HEK293 (cell line): ENCODE results near the gene MUCL3.

Experiments
- CTCF ChIA-PET: fragments of 350-600 bp; formaldehyde crosslinking; extraction: SDS; loops from one replicate; lab custom pipeline; 2021; ENCODE audit warnings: antibody characterized with exemption; lab: Yijun Ruan, JAX
- POLR2A ChIA-PET: fragments of 300-600 bp; formaldehyde crosslinking; extraction: SDS; loops from one replicate; lab custom pipeline; 2020; ENCODE audit warnings: antibody characterized with exemption, inconsistent platforms; lab: Yijun Ruan, JAX
- H3K27ac ChIP-seq: fragments of 200-500 bp; sonication (Bioruptor generic); 2 replicates; pipeline ENCODE4 v1.5.1; 2014; ENCODE audit warnings: low read depth, low read length, control low read depth, inconsistent platforms; ENCODE audit errors: extremely low read depth
- H3K36me3 ChIP-seq, 2 experiments: fragments of 200-500 bp in 1 of 2; sonication (Bioruptor generic) in 1 of 2; 1 replicate in 1 of 2; 2 replicates in 1 of 2; pipeline ENCODE4 v1.5.1; 2014 to 2017; ENCODE audit warnings: inconsistent platforms in 2 of 2, low read length in 2 of 2; ENCODE audit not compliant: control insufficient read depth in 2 of 2, insufficient read depth in 1 of 2
- H3K4me1 ChIP-seq: fragments of 200-500 bp; sonication (Bioruptor generic); 2 replicates; pipeline ENCODE4 v1.5.1; 2014; ENCODE audit warnings: mild to moderate bottlenecking, low read length, inconsistent platforms; ENCODE audit not compliant: control insufficient read depth, insufficient read depth
- H3K4me3 ChIP-seq: 2 replicates; pipeline ENCODE4 v1.5.1; 2011; ENCODE audit warnings: low read depth, mild to moderate bottlenecking, control low read depth, low read length, moderate library complexity
- H3K9me3 ChIP-seq: fragments of 200-500 bp; sonication (Bioruptor generic); 2 replicates; pipeline ENCODE4 v1.5.1; 2014; ENCODE audit warnings: low read depth, low read length, inconsistent platforms; ENCODE audit not compliant: control insufficient read depth, insufficient read depth
- PRDM1 ChIP-seq: fragments of 450-650 bp; formaldehyde crosslinking; IDR thresholded peaks from 2 replicates; pipeline ENCODE4; 2016; ENCODE audit warnings: missing biosample characterization, missing genetic modification characterization
- REPIN1 ChIP-seq: fragments of 450-650 bp; formaldehyde crosslinking; IDR thresholded peaks from 2 replicates; pipeline ENCODE4 v1.5.1; 2017; ENCODE audit warnings: missing biosample characterization, missing genetic modification characterization, low read depth
- ZBTB17 ChIP-seq: fragments of 450-650 bp; formaldehyde crosslinking; IDR thresholded peaks from 2 replicates; pipeline ENCODE4 v1.5.1; 2016; ENCODE audit warnings: missing biosample characterization, missing genetic modification characterization
- ZBTB48 ChIP-seq: fragments of 450-650 bp; formaldehyde crosslinking; IDR thresholded peaks from 2 replicates; pipeline ENCODE4 v1.5.1; 2016; ENCODE audit warnings: missing biosample characterization, missing genetic modification characterization
- ZNF10 ChIP-seq: fragments of 450-650 bp; formaldehyde crosslinking; IDR thresholded peaks from 2 replicates; pipeline ENCODE4 v1.5.1; 2017; ENCODE audit warnings: missing biosample characterization, missing genetic modification characterization
- ZNF184 ChIP-seq: fragments of 450-650 bp; IDR thresholded peaks from 2 replicates; pipeline ENCODE4 v1.5.1; 2018; ENCODE audit warnings: missing biosample characterization, mild to moderate bottlenecking, missing genetic modification characterization
- ZNF2 ChIP-seq: fragments of 450-650 bp; formaldehyde crosslinking; IDR thresholded peaks from 2 replicates; pipeline ENCODE4 v1.5.1; 2016; ENCODE audit warnings: missing biosample characterization, missing genetic modification characterization
- ZNF223 ChIP-seq: fragments of 450-650 bp; formaldehyde crosslinking; IDR thresholded peaks from 2 replicates; pipeline ENCODE4 v1.5.1; 2016; ENCODE audit warnings: missing biosample characterization, missing genetic modification characterization
- ZNF366 ChIP-seq: fragments of 450-650 bp; formaldehyde crosslinking; conservative IDR thresholded peaks from 2 replicates; pipeline ENCODE4 v1.5.1; 2016; ENCODE audit warnings: missing biosample characterization, missing genetic modification characterization
- ZNF394 ChIP-seq: fragments of 450-650 bp; formaldehyde crosslinking; IDR thresholded peaks from 2 replicates; pipeline ENCODE4 v1.5.1; 2016; ENCODE audit warnings: missing biosample characterization, missing genetic modification characterization, mild to moderate bottlenecking, moderate library complexity, borderline replicate concordance
- ZNF426 ChIP-seq: fragments of 450-650 bp; formaldehyde crosslinking; IDR thresholded peaks from 2 replicates; pipeline ENCODE4 v1.5.1; 2017; ENCODE audit warnings: missing biosample characterization, missing genetic modification characterization, mild to moderate bottlenecking, inconsistent platforms, moderate library complexity
- ZNF501 ChIP-seq: fragments of 450-650 bp; formaldehyde crosslinking; IDR thresholded peaks from 2 replicates; pipeline ENCODE4 v1.5.1; 2016; ENCODE audit warnings: missing biosample characterization, missing genetic modification characterization
- ZNF585B ChIP-seq: fragments of 450-650 bp; formaldehyde crosslinking; IDR thresholded peaks from 2 replicates; pipeline ENCODE4 v1.5.1; 2016; ENCODE audit warnings: missing biosample characterization, missing genetic modification characterization
- ZNF610 ChIP-seq: fragments of 450-650 bp; formaldehyde crosslinking; IDR thresholded peaks from 2 replicates; pipeline ENCODE4 v1.5.1; 2016; ENCODE audit warnings: missing biosample characterization, missing genetic modification characterization, borderline replicate concordance
- ZNF768 ChIP-seq: fragments of 450-650 bp; formaldehyde crosslinking; IDR thresholded peaks from 2 replicates; pipeline ENCODE4 v1.5.1; 2018; ENCODE audit warnings: missing biosample characterization, mild to moderate bottlenecking, missing genetic modification characterization
- ZNF791 ChIP-seq: fragments of 450-650 bp; formaldehyde crosslinking; IDR thresholded peaks from 2 replicates; pipeline ENCODE4 v1.5.1; 2016; ENCODE audit warnings: missing biosample characterization, missing genetic modification characterization
- ZNF830 ChIP-seq: fragments of 450-650 bp; IDR thresholded peaks from 2 replicates; pipeline ENCODE4 v1.5.0; 2018; ENCODE audit warnings: missing biosample characterization, missing genetic modification characterization, low read depth, mild to moderate bottlenecking, moderate library complexity
- ZNF843 ChIP-seq: fragments of 450-650 bp; formaldehyde crosslinking; IDR thresholded peaks from 2 replicates; pipeline ENCODE4 v1.5.1; 2016; ENCODE audit warnings: missing biosample characterization, missing genetic modification characterization
- ZSCAN16 ChIP-seq: fragments of 450-650 bp; formaldehyde crosslinking; IDR thresholded peaks from 2 replicates; pipeline ENCODE4 v1.5.1; 2016; ENCODE audit warnings: missing biosample characterization, missing genetic modification characterization
- TF ChIP-seq, protein P1 (sequence below): fragments of 450-650 bp; formaldehyde crosslinking; IDR thresholded peaks from 2 replicates; pipeline ENCODE4 v1.5.1; 2016; ENCODE audit warnings: missing biosample characterization, missing genetic modification characterization
- TF ChIP-seq, protein P2 (sequence below): fragments of 450-650 bp; formaldehyde crosslinking; IDR thresholded peaks from 2 replicates; pipeline ENCODE4 v1.5.1; 2016; ENCODE audit warnings: missing biosample characterization, missing genetic modification characterization
- TF ChIP-seq, protein P3 (sequence below): fragments of 450-650 bp; formaldehyde crosslinking; IDR thresholded peaks from 2 replicates; pipeline ENCODE4 v1.5.0; 2017; ENCODE audit warnings: missing biosample characterization, missing genetic modification characterization, borderline replicate concordance
- TF ChIP-seq, protein P4 (sequence below): fragments of 450-650 bp; formaldehyde crosslinking; IDR thresholded peaks from 2 replicates; pipeline ENCODE4 v1.5.1; 2016; ENCODE audit warnings: missing biosample characterization, missing genetic modification characterization

Gene MUCL3

GRCh38 chr6:30932665-30933365 lies 8.0 kb upstream of the MUCL3 start:
- Histone ChIP-seq H3K9me3 (no peaks in the 10 kb centered on the region), H3K36me3 (peaks cover 0 to 7% of the 10 kb centered on the region in 2 experiments; a peak in 1 of 3 replicates), H3K4me1 (no peaks in the 10 kb centered on the region), H3K4me3 (no peak overlapping the region), H3K27ac (no peak overlapping the region)
- ChIA-PET POLR2A (no interaction called here), CTCF (no interaction called here)
- TF ChIP-seq ZNF585B (tag by site-specific recombination): no peak
- TF ChIP-seq ZNF426: no peak
- TF ChIP-seq ZNF768 (tag by site-specific recombination): peak; percentile 26; the same call in 1 of the 2 replicates

DNA sequence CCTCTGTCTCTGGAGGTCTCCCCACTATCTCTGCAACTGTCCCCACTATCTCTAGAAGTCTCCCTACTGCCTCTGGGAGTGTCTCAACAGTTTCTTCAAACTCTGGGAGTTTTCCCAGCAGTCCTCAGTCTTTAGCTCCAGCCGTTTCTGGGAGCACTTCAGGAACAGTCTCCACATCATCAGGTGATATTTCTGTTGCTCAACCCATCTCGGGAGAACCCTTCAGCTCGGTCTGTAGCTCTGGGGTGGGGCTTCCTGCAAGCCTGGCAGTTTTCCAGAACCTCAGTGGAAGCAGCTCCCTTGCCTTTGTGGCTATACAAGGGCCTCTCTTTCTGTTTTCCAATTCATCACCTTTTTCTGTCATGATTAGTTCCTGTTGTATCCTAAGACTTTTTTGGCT lies 5.8 kb upstream of the MUCL3 start:
- Histone ChIP-seq H3K36me3 (no peaks in the 10 kb centered on the region), H3K4me1 (no peaks in the 10 kb centered on the region)
- ChIA-PET CTCF (interaction anchor here (0.8 to 1.7 kb wide), 6 partner anchors 9 to 152 kb away, joined by 3 to 5 read pairs (median 4); no protein-coding TSS in a partner anchor), POLR2A (interaction anchor here (0.7 kb wide), 1 partner anchor 145 kb away, joined by 3 read pairs; no protein-coding TSS in a partner anchor)
- TF ChIP-seq ZNF610 (no peak), ZNF10 (tag by site-specific recombination) (0 out of 2 replicates have a peak, but pooled peaks have one; percentile 43), ZNF501 (tag by site-specific recombination) (no peak)
- TF ChIP-seq, all 188 proteins: peak for 1
- no peak overlapping the region for H3K27ac ChIP-seq
- no peak overlapping the region for H3K4me3 ChIP-seq
- H3K9me3 ChIP-seq: no peaks in the 10 kb centered on the region

DNA sequence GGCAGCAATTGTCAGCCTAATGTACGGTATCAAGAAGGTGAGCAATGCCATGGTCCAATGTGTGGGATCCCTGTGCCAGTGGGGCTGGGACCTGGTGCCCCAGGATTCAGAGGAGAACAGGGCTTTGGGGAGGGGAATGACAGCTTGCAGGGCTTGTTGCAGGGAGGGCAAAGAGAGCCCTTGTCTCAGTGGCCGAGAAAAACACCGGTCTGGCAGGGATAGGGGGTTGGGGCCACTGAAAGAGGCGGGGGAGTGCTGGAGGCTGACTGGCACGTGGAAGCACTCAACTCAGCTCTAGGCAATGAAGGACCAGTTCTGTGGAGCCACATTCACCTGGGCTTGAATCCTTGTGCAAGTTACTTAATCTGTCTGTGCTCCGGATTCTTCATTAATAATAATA lies 3.5 kb upstream of the MUCL3 start:
- Histone ChIP-seq H3K27ac (no peak overlapping the region), H3K9me3 (no peaks in the 10 kb centered on the region), H3K4me1 (no peaks in the 10 kb centered on the region), H3K4me3 (no peak overlapping the region), H3K36me3 (no peaks in the 10 kb centered on the region)
- ChIA-PET CTCF (no interaction called here), POLR2A (no interaction called here)
- no peak for TF ChIP-seq ZNF394 (tag by site-specific recombination)
- TF ChIP-seq ZNF791: no peak
- TF ChIP-seq ZNF223 (tag by site-specific recombination): no peak
- TF ChIP-seq, protein P1, sequence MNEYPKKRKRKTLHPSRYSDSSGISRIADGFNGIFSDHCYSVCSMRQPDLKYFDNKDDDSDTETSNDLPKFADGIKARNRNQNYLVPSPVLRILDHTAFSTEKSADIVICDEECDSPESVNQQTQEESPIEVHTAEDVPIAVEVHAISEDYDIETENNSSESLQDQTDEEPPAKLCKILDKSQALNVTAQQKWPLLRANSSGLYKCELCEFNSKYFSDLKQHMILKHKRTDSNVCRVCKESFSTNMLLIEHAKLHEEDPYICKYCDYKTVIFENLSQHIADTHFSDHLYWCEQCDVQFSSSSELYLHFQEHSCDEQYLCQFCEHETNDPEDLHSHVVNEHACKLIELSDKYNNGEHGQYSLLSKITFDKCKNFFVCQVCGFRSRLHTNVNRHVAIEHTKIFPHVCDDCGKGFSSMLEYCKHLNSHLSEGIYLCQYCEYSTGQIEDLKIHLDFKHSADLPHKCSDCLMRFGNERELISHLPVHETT (tag by site-specific recombination): no peak
- TF ChIP-seq, protein P2, sequence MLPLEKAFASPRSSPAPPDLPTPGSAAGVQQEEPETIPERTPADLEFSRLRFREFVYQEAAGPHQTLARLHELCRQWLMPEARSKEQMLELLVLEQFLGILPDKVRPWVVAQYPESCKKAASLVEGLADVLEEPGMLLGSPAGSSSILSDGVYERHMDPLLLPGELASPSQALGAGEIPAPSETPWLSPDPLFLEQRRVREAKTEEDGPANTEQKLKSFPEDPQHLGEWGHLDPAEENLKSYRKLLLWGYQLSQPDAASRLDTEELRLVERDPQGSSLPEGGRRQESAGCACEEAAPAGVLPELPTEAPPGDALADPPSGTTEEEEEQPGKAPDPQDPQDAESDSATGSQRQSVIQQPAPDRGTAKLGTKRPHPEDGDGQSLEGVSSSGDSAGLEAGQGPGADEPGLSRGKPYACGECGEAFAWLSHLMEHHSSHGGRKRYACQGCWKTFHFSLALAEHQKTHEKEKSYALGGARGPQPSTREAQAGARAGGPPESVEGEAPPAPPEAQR: no peak
- TF ChIP-seq, protein P3, sequence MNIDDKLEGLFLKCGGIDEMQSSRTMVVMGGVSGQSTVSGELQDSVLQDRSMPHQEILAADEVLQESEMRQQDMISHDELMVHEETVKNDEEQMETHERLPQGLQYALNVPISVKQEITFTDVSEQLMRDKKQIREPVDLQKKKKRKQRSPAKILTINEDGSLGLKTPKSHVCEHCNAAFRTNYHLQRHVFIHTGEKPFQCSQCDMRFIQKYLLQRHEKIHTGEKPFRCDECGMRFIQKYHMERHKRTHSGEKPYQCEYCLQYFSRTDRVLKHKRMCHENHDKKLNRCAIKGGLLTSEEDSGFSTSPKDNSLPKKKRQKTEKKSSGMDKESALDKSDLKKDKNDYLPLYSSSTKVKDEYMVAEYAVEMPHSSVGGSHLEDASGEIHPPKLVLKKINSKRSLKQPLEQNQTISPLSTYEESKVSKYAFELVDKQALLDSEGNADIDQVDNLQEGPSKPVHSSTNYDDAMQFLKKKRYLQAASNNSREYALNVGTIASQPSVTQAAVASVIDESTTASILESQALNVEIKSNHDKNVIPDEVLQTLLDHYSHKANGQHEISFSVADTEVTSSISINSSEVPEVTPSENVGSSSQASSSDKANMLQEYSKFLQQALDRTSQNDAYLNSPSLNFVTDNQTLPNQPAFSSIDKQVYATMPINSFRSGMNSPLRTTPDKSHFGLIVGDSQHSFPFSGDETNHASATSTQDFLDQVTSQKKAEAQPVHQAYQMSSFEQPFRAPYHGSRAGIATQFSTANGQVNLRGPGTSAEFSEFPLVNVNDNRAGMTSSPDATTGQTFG: no peak
- TF ChIP-seq ZNF184 (tag by site-specific recombination): no peak
- no peak for TF ChIP-seq ZSCAN16 (tag by site-specific recombination)
- no peak for TF ChIP-seq ZNF2 (tag by site-specific recombination)
- no peak for TF ChIP-seq REPIN1 (tag by site-specific recombination)
- no peak for TF ChIP-seq ZBTB17
- no peak for TF ChIP-seq ZNF501 (tag by site-specific recombination)
- TF ChIP-seq ZNF830: no peak
- no peak for TF ChIP-seq ZNF366 (tag by site-specific recombination)
- TF ChIP-seq, protein P4, sequence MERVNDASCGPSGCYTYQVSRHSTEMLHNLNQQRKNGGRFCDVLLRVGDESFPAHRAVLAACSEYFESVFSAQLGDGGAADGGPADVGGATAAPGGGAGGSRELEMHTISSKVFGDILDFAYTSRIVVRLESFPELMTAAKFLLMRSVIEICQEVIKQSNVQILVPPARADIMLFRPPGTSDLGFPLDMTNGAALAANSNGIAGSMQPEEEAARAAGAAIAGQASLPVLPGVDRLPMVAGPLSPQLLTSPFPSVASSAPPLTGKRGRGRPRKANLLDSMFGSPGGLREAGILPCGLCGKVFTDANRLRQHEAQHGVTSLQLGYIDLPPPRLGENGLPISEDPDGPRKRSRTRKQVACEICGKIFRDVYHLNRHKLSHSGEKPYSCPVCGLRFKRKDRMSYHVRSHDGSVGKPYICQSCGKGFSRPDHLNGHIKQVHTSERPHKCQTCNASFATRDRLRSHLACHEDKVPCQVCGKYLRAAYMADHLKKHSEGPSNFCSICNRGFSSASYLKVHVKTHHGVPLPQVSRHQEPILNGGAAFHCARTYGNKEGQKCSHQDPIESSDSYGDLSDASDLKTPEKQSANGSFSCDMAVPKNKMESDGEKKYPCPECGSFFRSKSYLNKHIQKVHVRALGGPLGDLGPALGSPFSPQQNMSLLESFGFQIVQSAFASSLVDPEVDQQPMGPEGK (tag by site-specific recombination): no peak
- no peak for TF ChIP-seq ZNF843
- no peak for TF ChIP-seq PRDM1 (tag by site-specific recombination)
- no peak for TF ChIP-seq ZBTB48 (tag by site-specific recombination)
